Smooth muscle cell (in vitro differentiated cells): ENCODE data around the gene TBC1D22A. TPM values are rescaled to one million over a fixed set of nuclear protein-coding genes. Genes with fewer than 3 reads are reported as not detected.

Source experiments
- DNase-seq: peaks from one replicate; lab custom pipeline; 2025; ENCODE audit not compliant: unreplicated experiment; lab: John Stamatoyannopoulos, UW
- H2AFZ ChIP-seq: fragments of 200-600 bp; sonication (generic); 2 replicates; pipeline ENCODE4 v1.6.0; 2016; ENCODE audit warnings: antibody characterized with exemption, low read depth, mild to moderate bottlenecking
- H3F3A ChIP-seq: fragments of 200-600 bp; sonication (generic); 2 replicates; pipeline ENCODE4 v1.6.0; 2017; ENCODE audit warnings: antibody characterized with exemption, low read depth
- H3K27ac ChIP-seq: fragments of 200-600 bp; sonication (generic); 2 replicates; pipeline ENCODE4 v1.5.1; 2016; ENCODE audit warnings: low read depth, mild to moderate bottlenecking
- H3K27me3 ChIP-seq: fragments of 200-600 bp; sonication (generic); 2 replicates; pipeline ENCODE4 v1.6.1; 2016; ENCODE audit warnings: low read depth, mild to moderate bottlenecking
- H3K36me3 ChIP-seq: fragments of 200-600 bp; sonication (generic); 2 replicates; pipeline ENCODE4 v1.5.1; 2016; ENCODE audit warnings: low read depth
- H3K4me1 ChIP-seq: fragments of 200-600 bp; sonication (generic); 2 replicates; pipeline ENCODE4 v1.5.1; 2016; ENCODE audit warnings: low read depth
- H3K4me2 ChIP-seq: fragments of 200-600 bp; sonication (generic); 2 replicates; pipeline ENCODE4 v1.6.0; 2016; ENCODE audit warnings: mild to moderate bottlenecking
- H3K4me3 ChIP-seq: fragments of 200-600 bp; sonication (generic); 2 replicates; pipeline ENCODE4 v1.5.1; 2016; ENCODE audit warnings: mild to moderate bottlenecking
- H3K79me2 ChIP-seq: fragments of 200-600 bp; sonication (generic); 2 replicates; pipeline ENCODE4 v1.6.0; 2016; ENCODE audit warnings: low read depth, mild to moderate bottlenecking
- H3K9ac ChIP-seq: fragments of 200-600 bp; sonication (generic); 2 replicates; pipeline ENCODE4 v1.6.0; 2016; ENCODE audit warnings: low read depth
- H3K9me3 ChIP-seq: fragments of 200-600 bp; sonication (generic); replicated peaks from 2 replicates; pipeline ENCODE4 v1.5.1; 2016; ENCODE audit warnings: low read depth
- H4K20me1 ChIP-seq: fragments of 200-600 bp; sonication (generic); 2 replicates; pipeline ENCODE4 v1.6.0; 2016; ENCODE audit warnings: low read depth
- WGBS: methylation state at CpG from one replicate; pipeline ENCODE4 v1.1.7; 2016; ENCODE audit warnings: low lambda C conversion rate; 5-methylcytosine and 5-hydroxymethylcytosine counted together
- polyA plus RNA-seq: library from polyadenylated mRNA; unstranded; fragments of >200 nt; fragmentation: Nextera tagmentation; extraction: Ambion mirVana; gene quantifications from 2 replicates; pipeline ENCODE4 v1.2.1, GENCODE V29; 2016
- total RNA-seq: library from RNA; depleted of rRNA; stranded (reverse); fragments of >200 nt; gene quantifications from 2 replicates; pipeline ENCODE4 v1.2.3, GENCODE V29; 2014
- TF ChIP-seq, protein P1 (sequence below): fragments of 200-600 bp; sonication (generic); IDR thresholded peaks from 2 replicates; pipeline ENCODE4 v1.5.1; 2017; ENCODE audit warnings: borderline replicate concordance, mild to moderate bottlenecking, antibody characterized with exemption; ENCODE audit not compliant: insufficient read depth, poor library complexity, severe bottlenecking

Gene TBC1D22A
- total and polyA plus RNA-seq, 2 experiments from 2014 or later, result 12.5 to 14.4 TPM

DNA sequence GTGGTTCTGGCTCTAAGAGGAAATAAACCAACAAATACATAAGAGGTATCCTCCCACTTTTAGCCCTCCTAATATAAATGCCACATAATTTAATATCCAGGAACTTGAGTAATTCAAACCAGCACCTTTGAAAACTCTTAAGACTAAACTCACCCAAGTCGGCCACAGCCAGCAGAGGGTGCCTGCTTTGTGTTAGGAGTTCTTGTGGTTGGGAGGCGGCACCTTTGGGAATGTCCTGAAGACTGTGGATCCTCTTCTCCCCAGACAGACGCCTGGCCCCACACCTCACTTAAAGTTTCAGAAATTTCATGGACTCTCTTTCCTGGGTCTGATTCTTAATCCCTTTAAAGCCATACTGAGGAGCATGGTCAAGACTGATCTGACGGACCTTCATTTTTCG is 169.0 kb downstream of the TBC1D22A start:
- Histone ChIP-seq H3K9me3 (no peaks in the 10 kb centered on the region), H3K4me2 (peak overlapping the region; percentile 36), H2AFZ (no peak overlapping the region), H3K9ac (no peak overlapping the region), H3F3A (peaks cover 6% of the 10 kb centered on the region), H3K27me3 (no peaks in the 10 kb centered on the region), H4K20me1 (no peaks in the 10 kb centered on the region), H3K4me3 (no peak overlapping the region), H3K27ac (peak overlapping the region; percentile 62), H3K79me2 (no peaks in the 10 kb centered on the region), H3K36me3 (no peaks in the 10 kb centered on the region), H3K4me1 (no peaks in the 10 kb centered on the region)
- TF ChIP-seq, protein P1, sequence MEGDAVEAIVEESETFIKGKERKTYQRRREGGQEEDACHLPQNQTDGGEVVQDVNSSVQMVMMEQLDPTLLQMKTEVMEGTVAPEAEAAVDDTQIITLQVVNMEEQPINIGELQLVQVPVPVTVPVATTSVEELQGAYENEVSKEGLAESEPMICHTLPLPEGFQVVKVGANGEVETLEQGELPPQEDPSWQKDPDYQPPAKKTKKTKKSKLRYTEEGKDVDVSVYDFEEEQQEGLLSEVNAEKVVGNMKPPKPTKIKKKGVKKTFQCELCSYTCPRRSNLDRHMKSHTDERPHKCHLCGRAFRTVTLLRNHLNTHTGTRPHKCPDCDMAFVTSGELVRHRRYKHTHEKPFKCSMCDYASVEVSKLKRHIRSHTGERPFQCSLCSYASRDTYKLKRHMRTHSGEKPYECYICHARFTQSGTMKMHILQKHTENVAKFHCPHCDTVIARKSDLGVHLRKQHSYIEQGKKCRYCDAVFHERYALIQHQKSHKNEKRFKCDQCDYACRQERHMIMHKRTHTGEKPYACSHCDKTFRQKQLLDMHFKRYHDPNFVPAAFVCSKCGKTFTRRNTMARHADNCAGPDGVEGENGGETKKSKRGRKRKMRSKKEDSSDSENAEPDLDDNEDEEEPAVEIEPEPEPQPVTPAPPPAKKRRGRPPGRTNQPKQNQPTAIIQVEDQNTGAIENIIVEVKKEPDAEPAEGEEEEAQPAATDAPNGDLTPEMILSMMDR, result peak; percentile 15
- 61% methylated on average over 5 of the region's 5 CpGs for WGBS
- DNase-seq, result no peak

DNA sequence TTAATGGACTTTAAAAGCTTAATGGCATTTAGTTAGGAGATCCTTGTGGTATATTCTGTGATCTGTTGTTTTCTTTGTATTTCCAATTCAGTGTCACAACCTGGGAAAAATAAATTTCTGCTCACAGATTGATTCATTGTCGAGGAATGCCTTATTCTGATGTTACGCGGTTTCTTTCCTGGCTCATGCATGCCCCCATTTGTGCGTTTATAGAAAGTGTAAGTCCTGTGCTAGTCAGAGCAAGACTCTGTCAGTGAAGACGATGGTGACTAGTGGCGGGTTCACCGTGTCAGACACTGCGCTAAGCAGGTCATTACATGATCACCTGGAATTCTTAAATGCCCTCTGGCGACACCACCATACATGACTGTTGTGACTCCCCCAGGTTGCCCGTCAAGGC is 169.4 kb downstream of the TBC1D22A start:
- 89% methylated on average over 10 of the region's 10 CpGs for WGBS
- Histone ChIP-seq H3K36me3 (no peaks in the 10 kb centered on the region), H2AFZ (no peak overlapping the region), H3K4me2 (peak overlapping the region; percentile 36), H3K9ac (no peak overlapping the region), H4K20me1 (no peaks in the 10 kb centered on the region), H3K79me2 (no peaks in the 10 kb centered on the region), H3K27me3 (no peaks in the 10 kb centered on the region), H3K4me1 (no peaks in the 10 kb centered on the region), H3K9me3 (no peaks in the 10 kb centered on the region), H3F3A (peaks cover 6% of the 10 kb centered on the region), H3K4me3 (no peak overlapping the region), H3K27ac (peak overlapping the region; percentile 62)
- DNase-seq, result no peak
- TF ChIP-seq, protein P1, result no peak

DNA sequence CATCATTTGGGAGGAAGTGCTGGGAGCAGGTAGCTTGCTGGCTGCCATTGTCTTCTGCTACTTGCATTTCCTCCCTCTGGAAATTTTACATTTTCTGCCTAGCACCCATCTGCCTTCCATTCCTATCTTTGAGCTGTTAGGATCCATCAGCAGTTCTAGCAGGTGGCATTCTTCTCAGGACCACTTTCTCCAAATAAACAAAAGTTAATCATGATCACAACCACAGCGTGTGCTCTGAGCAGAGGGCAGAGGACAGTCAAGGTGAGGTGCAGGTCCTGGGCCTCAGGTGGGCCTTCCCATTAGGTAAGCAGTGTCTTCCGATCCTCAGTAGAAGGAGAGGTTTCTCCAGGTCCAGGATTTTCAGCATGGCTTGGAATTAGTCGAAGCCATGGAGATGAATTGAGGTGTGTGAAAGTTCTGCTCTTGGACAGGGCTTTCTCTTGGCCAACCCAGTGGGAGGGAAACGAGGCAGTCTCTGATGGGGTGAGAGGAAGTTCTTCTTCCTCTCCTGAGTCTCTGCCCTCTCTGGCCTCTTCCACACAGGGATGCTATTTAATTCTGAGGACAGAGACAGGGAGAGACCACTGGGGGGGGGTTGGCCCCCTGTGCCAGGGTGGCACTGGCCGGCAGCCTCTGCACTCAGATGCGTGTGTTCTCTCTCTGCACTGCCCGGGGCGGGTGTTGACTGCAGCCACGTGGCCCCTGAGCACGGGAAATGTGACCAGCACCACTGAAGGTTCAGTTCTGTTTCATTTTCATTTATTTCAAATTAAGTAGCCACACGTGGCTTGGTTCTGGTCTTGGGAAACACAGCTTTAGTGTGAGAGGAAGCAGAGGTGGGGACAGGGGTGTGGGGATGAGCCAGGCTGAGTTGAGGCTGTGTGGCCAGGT is 170.8 kb downstream of the TBC1D22A start:
- Histone ChIP-seq H3K9me3 (no peaks in the 10 kb centered on the region), H3K27ac (peak overlapping the region; percentile 91), H2AFZ (no peak overlapping the region), H4K20me1 (no peaks in the 10 kb centered on the region), H3K27me3 (no peaks in the 10 kb centered on the region), H3K4me3 (no peak overlapping the region), H3F3A (peaks cover 6% of the 10 kb centered on the region), H3K36me3 (no peaks in the 10 kb centered on the region), H3K4me2 (no peak overlapping the region), H3K79me2 (no peaks in the 10 kb centered on the region), H3K9ac (no peak overlapping the region), H3K4me1 (no peaks in the 10 kb centered on the region)
- WGBS, result 94% methylated on average over 11 of the region's 11 CpGs
- TF ChIP-seq, protein P1, result no peak
- DNase-seq, result no peak
